Measurements from ENCODE around the gene GJD2.

Gene GJD2

GRCh38 chr15:34709866-34710265 is 44.9 kb downstream of the GJD2 start (continued):
- no peak for TF ChIP-seq ZNF140 (tag by site-specific recombination; IDR thresholded peaks at IDR 0.05)
- no peak for TF ChIP-seq ZNF19 (tag by site-specific recombination; IDR thresholded peaks at IDR 0.05; ENCODE audit: low read depth)

- CTCF ChIA-PET: interaction anchor here (0.9 to 2.1 kb wide), 12 partner anchors 11 to 213 kb away, joined by 3 to 9 read pairs (median 4); no protein-coding TSS in a partner anchor
- TF ChIP-seq ZNF600 (tag by site-specific recombination; IDR thresholded peaks at IDR 0.05) (no peak), ZBTB17 (tag by site-specific recombination; IDR thresholded peaks at IDR 0.05) (peak; percentile 57), ZNF654 (tag by site-specific recombination; IDR thresholded peaks at IDR 0.05; ENCODE audit: low read depth) (peak; percentile 67), GLI4 (tag by site-specific recombination; IDR thresholded peaks at IDR 0.05) (no peak), ZNF114 (tag by site-specific recombination; IDR thresholded peaks at IDR 0.05) (no peak), ZNF670 (tag by site-specific recombination; IDR thresholded peaks at IDR 0.05; ENCODE audit: low read depth) (no peak), ZNF140 (tag by site-specific recombination; IDR thresholded peaks at IDR 0.05) (no peak), ZBTB49 (tag by site-specific recombination; IDR thresholded peaks at IDR 0.05; ENCODE audit: low read depth) (no peak), ZBTB20 (tag by site-specific recombination; IDR thresholded peaks at IDR 0.05) (no peak), ZNF138 (tag by site-specific recombination; IDR thresholded peaks at IDR 0.05; ENCODE audit: borderline replicate concordance) (no peak), PRDM1 (tag by site-specific recombination; IDR thresholded peaks at IDR 0.05) (no peak), CTCF (tag by site-specific recombination; IDR thresholded peaks at IDR 0.05) (peak; percentile 27; the same call in 1 of the 2 replicates)
Measured at GRCh38 chr15:34708422-34708821, 46.4 kb downstream of the GJD2 start.

DNA sequence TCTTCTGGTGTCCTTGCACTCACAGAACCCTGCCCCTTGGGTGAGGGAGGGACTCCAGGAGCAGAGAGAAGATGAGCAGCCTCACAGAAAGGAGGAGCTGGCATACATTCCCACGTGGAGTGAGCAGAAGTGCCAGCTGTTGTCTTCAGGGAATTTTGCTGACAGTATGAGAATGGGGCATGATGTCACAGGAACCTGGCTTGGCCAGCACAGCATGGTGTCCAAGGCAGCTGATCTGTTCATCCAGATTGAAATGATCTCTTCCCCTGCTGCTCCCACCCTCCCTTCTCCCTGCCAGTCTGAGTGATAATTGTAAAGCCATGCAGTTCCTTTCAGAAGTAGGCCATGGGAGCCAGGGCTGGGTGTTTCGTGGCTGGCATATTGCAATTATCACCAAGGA is 53.3 kb downstream of the GJD2 start:
- H3K27ac ChIP-seq (ENCODE audit: extremely low read depth, low read depth, low read length): no peak overlapping the region
- TF ChIP-seq ZNF629 (tag by site-specific recombination; IDR thresholded peaks at IDR 0.05): peak; percentile 33; the same call in 1 of the 2 replicates
- no peak for TF ChIP-seq AEBP2 (tag by site-specific recombination; IDR thresholded peaks at IDR 0.05; ENCODE audit: borderline replicate concordance)
- peak; percentile 33; the same call in 1 of the 2 replicates for TF ChIP-seq ZNF394 (tag by site-specific recombination; IDR thresholded peaks at IDR 0.05; ENCODE audit: borderline replicate concordance)
- peak; percentile 33; the same call in 1 of the 2 replicates for TF ChIP-seq ZIC2 (tag by site-specific recombination; IDR thresholded peaks at IDR 0.05)
- TF ChIP-seq ZBTB21 (tag by site-specific recombination; IDR thresholded peaks at IDR 0.05): 0 out of 2 replicates have a peak, but pooled peaks have one; percentile 45
- no peaks in the 10 kb centered on the region for H3K4me1 ChIP-seq (ENCODE audit: control insufficient read depth, insufficient read depth, low read length)
- H3K4me3 ChIP-seq (ENCODE audit: low read depth, low read length): no peak overlapping the region
- POLR2A ChIA-PET: no interaction called here
- no peaks in the 10 kb centered on the region for H3K9me3 ChIP-seq (ENCODE audit: control insufficient read depth, insufficient read depth, low read depth, low read length)
- no peaks in the 10 kb centered on the region for H3K36me3 ChIP-seq (ENCODE audit: control insufficient read depth in 2 of 2, insufficient read depth in 1 of 2, low read length in 2 of 2)
- CTCF ChIA-PET: no interaction called here

More at GRCh38 chr15:34708422-34708821, 46.4 kb downstream of the GJD2 start:
- H3K4me3 ChIP-seq (ENCODE audit: low read depth, low read length): no peak overlapping the region
- H3K36me3 ChIP-seq (ENCODE audit: control insufficient read depth in 2 of 2, insufficient read depth in 1 of 2, low read length in 2 of 2): no peaks in the 10 kb centered on the region
- H3K4me1 ChIP-seq (ENCODE audit: control insufficient read depth, insufficient read depth, low read length): no peaks in the 10 kb centered on the region
- no peaks in the 10 kb centered on the region for H3K9me3 ChIP-seq (ENCODE audit: control insufficient read depth, insufficient read depth, low read depth, low read length)
- no peak overlapping the region for H3K27ac ChIP-seq (ENCODE audit: extremely low read depth, low read depth, low read length)
- POLR2A ChIA-PET: no interaction called here

All from HEK293 (cell line).